Muscle layer of duodenum (tissue), 2 donors: Measurements from ENCODE around the gene ZDHHC11.
"Not testable (repeated sequence)": the region's sequence is repeated elsewhere in the genome, so short reads cannot be mapped to it uniquely, and the experiment has no call there.

Experiments
- H3K27ac ChIP-seq: one replicate; pipeline ENCODE4 v1.7.0; 2013; ENCODE audit warnings: mild to moderate bottlenecking, low read length
- H3K27me3 ChIP-seq: one replicate; pipeline ENCODE4 v1.7.0; 2013; ENCODE audit warnings: low read depth, mild to moderate bottlenecking, control low read depth, low read length
- H3K36me3 ChIP-seq, 2 donors: one replicate each; pipeline ENCODE4 v1.7.0; 2013; ENCODE audit warnings: low read length in 2 of 2, control low read depth in 1 of 2, mild to moderate bottlenecking in 1 of 2; ENCODE audit not compliant: insufficient read depth in 2 of 2, control insufficient read depth in 1 of 2
- H3K4me1 ChIP-seq, 2 donors: one replicate each; pipeline ENCODE4 v1.7.0; 2013; ENCODE audit warnings: low read length in 2 of 2, mild to moderate bottlenecking in 2 of 2, control low read depth in 1 of 2, moderate library complexity in 1 of 2; ENCODE audit not compliant: insufficient read depth in 2 of 2, control insufficient read depth in 1 of 2
- H3K4me3 ChIP-seq, 2 donors: one replicate each; pipeline ENCODE4 v1.7.0; 2013; ENCODE audit warnings: low read length in 2 of 2, low read depth in 1 of 2, mild to moderate bottlenecking in 1 of 2
- H3K9me3 ChIP-seq, 2 donors: one replicate each; pipeline ENCODE4 v1.7.0; 2013; ENCODE audit warnings: low read length in 2 of 2, control low read depth in 1 of 2, mild to moderate bottlenecking in 1 of 2; ENCODE audit not compliant: control insufficient read depth in 1 of 2
- donor health status: healthy.

The ZDHHC11 gene

GRCh38 chr5:760363-761058 lies 90.3 kb downstream of the ZDHHC11 start:
- Histone ChIP-seq H3K9me3 (no peaks in the 10 kb centered on the region), H3K4me1 (peaks cover 23 to 45% of the 10 kb centered on the region in 2 donors), H3K4me3 (no peak overlapping the region), H3K27me3 (no peaks in the 10 kb centered on the region), H3K36me3 (peaks cover 0 to 8% of the 10 kb centered on the region in 2 donors), H3K27ac (no peak overlapping the region)

- no peaks in the 10 kb centered on the region for H3K27me3 ChIP-seq
- H3K4me1 ChIP-seq, result peaks cover 23 to 45% of the 10 kb centered on the region in 2 donors
- H3K27ac ChIP-seq, result no peak overlapping the region
- H3K9me3 ChIP-seq, result no peaks in the 10 kb centered on the region
- H3K4me3 ChIP-seq, result peak overlapping the region in 1 of 2 donors; percentile 55
- peaks cover 0 to 8% of the 10 kb centered on the region in 2 donors for H3K36me3 ChIP-seq
Observed at GRCh38 chr5:759781-760362, 90.9 kb downstream of the ZDHHC11 start.

DNA sequence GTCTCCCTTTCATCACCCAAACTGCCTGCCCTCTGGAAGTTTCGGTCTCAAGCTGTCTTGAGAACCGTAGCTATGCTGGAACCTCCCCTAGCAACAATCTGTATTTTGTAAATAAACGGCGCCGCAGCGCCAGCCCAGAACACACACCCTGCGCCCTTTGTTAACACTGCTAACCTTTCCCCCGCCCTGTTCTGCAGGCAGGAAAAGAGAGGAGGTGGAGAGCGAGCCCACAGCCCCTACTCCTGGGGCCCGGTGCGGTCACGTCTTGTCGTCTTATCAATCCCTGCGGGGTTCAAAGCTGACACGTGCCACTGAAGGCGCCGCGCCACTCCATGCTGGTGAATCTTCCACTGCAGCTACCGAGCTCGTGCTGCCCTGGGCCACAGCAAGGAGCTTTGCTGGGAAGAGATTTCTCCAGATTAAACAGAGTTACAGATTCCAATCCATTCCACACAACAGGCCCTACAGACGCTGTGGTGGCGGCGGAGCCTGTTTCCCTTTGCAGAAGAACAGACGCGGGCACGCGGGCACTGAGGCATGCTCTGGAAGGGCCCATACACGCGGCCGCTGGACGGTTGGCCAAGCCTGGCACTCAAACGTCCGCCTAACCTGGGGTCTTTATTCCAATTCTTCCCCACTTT lies 91.6 kb downstream of the ZDHHC11 start:
- peaks cover 0 to 6% of the 10 kb centered on the region in 2 donors for H3K36me3 ChIP-seq
- H3K4me3 ChIP-seq, result peak overlapping the region; percentile 31 to 55
- no peaks in the 10 kb centered on the region for H3K27me3 ChIP-seq
- H3K9me3 ChIP-seq, result no peaks in the 10 kb centered on the region
- H3K4me1 ChIP-seq, result peaks cover 23 to 45% of the 10 kb centered on the region in 2 donors
- peak overlapping the region; percentile 67 for H3K27ac ChIP-seq

GRCh38 chr5:758698-759053 lies 92.1 kb downstream of the ZDHHC11 start:
- H3K9me3 ChIP-seq, result no peaks in the 10 kb centered on the region
- peaks cover 0 to under 1% of the 10 kb centered on the region in 2 donors for H3K36me3 ChIP-seq
- H3K27ac ChIP-seq, result peak overlapping the region; percentile 67
- H3K27me3 ChIP-seq, result no peaks in the 10 kb centered on the region
- H3K4me3 ChIP-seq, result peak overlapping the region; percentile 31 to 55
- peaks cover 23 to 45% of the 10 kb centered on the region in 2 donors for H3K4me1 ChIP-seq

DNA sequence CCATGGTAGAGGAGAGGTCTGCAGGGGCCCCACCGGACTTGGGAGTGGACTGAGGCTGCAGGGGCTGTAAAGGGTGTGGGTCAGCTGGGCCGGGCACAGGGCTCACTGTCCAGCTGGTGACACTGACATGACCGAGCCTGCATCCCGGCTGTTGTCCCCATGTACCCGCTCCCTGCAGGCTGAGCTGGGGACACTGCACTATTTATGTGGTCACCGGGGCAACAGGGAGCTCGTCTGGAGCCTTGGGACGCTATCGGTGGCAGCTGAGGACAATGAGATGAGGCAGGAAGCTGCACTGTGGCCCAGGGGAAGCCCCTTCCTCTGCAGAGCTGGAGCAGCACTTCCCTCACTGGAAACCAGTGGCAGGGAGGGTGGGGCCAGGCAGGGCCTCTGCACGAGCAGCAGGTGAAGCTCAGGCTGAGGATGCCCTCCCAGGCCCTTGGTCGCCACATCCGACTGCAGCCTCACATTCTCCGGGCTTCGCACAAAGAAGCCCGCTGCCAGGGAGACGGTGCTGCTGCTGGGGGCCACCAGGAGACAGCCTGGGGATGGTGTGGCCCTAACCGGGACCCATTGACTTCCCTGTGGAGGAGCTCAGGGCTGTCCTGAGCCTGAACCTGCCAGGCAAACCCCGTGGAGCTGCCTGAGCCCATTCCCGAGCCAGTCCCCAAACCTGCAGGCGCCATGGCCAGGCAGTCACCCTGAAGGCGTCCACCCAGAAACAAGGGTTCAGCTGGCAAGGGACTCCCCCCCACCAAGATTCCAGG lies 92.7 kb downstream of the ZDHHC11 start:
- Histone ChIP-seq H3K27me3 (no peaks in the 10 kb centered on the region), H3K36me3 (no peaks in the 10 kb centered on the region), H3K27ac (peak overlapping the region; percentile 67), H3K4me1 (peaks cover 23 to 45% of the 10 kb centered on the region in 2 donors), H3K4me3 (peak overlapping the region; percentile 31 to 55), H3K9me3 (no peaks in the 10 kb centered on the region)

DNA sequence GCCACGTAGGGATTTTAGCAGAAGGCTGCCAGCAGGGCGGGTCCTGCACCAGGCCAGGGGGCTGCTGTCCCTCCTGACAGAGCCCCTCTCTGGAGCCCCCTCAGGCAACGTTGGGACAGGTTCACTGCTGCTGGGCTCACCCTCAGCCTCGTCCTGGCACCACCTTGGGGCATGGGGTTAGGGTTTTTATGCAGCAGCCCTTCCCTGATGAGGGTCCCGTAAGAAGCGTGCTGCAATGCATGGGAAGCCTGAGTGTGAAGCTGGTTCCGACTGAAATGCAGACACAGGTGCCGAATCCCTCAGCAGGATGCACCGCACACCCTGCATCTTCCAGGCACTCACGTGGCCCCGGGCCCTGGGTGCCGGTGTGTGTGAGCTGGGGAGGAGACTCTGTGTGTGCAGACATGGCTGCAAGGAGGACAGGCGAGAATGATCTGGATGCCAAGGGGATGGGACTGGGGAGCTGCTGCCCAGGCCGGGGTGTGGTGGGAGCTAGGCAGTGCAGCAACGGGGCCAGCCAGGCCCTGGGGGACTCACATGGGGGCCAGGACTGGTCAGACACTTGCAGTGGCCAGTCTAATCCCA lies 93.3 kb downstream of the ZDHHC11 start:
- no peak overlapping the region for H3K27ac ChIP-seq
- H3K4me3 ChIP-seq, result peak overlapping the region in 1 of 2 donors; percentile 13
- H3K27me3 ChIP-seq, result no peaks in the 10 kb centered on the region
- H3K4me1 ChIP-seq, result peaks cover 23 to 45% of the 10 kb centered on the region in 2 donors
- H3K9me3 ChIP-seq, result no peaks in the 10 kb centered on the region
- H3K36me3 ChIP-seq, result no peaks in the 10 kb centered on the region

DNA sequence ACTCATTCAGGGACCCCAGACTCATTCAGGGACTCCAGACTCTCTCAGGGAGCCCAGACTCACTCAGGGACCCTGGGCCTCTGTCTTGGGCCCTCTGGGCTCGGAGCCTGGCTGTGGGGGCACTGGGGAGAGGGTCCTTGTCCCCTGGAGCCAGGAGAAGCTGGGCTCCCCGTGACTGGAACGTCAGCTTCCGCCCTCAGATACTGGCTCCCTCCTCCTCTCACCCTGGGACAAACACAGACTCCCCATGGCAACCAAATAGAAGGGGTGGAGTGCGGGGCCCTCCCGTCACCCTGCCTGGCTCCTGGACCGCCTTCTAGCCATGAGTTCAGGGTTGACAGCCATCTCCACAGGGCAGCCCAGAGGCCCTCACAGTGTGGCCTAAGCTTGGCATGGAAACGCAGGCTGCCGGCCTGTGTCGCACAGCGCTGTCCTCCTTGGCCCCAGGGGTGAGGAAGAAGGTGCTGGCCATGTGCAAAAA lies 93.9 kb downstream of the ZDHHC11 start:
- H3K4me3 ChIP-seq, result peak overlapping the region in 1 of 2 donors; percentile 13
- H3K27me3 ChIP-seq, result no peaks in the 10 kb centered on the region
- H3K27ac ChIP-seq, result no peak overlapping the region
- peaks cover 23 to 45% of the 10 kb centered on the region in 2 donors for H3K4me1 ChIP-seq
- H3K9me3 ChIP-seq, result no peaks in the 10 kb centered on the region
- no peaks in the 10 kb centered on the region for H3K36me3 ChIP-seq

DNA sequence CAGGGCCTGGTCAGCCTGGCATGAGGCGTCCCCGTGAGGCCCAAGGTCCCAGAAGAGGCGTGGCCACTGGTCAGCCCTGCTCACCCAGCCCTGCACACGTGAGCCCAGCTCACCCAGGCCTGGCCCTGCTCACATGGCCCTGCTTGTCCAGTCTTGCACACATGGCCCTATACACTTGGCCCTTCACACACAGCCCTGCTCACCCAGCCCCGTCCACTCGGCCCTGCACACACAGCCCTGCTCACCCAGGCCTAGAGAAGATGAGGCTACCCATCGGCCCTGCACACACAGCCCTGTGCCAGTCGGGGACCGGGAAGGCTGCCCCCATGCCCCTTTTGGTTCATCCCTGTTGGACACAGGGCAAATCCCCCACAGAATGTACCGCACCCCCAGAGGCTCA lies 94.6 kb downstream of the ZDHHC11 start:
- Histone ChIP-seq H3K9me3 (no peaks in the 10 kb centered on the region), H3K36me3 (no peaks in the 10 kb centered on the region), H3K4me1 (peaks cover 23 to 45% of the 10 kb centered on the region in 2 donors), H3K27me3 (no peaks in the 10 kb centered on the region), H3K27ac (no peak overlapping the region), H3K4me3 (no peak overlapping the region)

GRCh38 chr5:754143-754632 lies 96.6 kb downstream of the ZDHHC11 start:
- H3K9me3 ChIP-seq, H3K36me3 ChIP-seq, H3K27me3 ChIP-seq, H3K27ac ChIP-seq, H3K4me3 ChIP-seq: not testable (repeated sequence)
- peaks cover 17 to 32% of the 10 kb centered on the region in 2 donors for H3K4me1 ChIP-seq

- not testable (repeated sequence) for H3K4me3 ChIP-seq, H3K27ac ChIP-seq, H3K27me3 ChIP-seq, H3K9me3 ChIP-seq, H3K36me3 ChIP-seq
- peaks cover 14 to 26% of the 10 kb centered on the region in 2 donors for H3K4me1 ChIP-seq
Observed at GRCh38 chr5:753567-754142, 97.1 kb downstream of the ZDHHC11 start.
